SK-N-SH (cell line): ENCODE data around the gene JOSD1. TPM values are rescaled to one million over a fixed set of nuclear protein-coding genes. Genes with fewer than 3 reads are reported as not detected.

Experiments used
- CTCF ChIA-PET: fragments of 300-600, 350-600 bp; formaldehyde crosslinking; extraction: SDS; loops from one replicate; lab custom pipeline; 2021; lab: Yijun Ruan, JAX
- POLR2A ChIA-PET: fragments of 350-600 bp; sonication (Branson Sonifier 250); formaldehyde crosslinking; extraction: SDS; loops from one replicate; lab custom pipeline; 2020; ENCODE audit warnings: antibody characterized with exemption, inconsistent platforms; lab: Yijun Ruan, JAX
- DNase-seq: peaks from one replicate; pipeline ENCODE4 v3.0.0; 2012
- H2AFZ ChIP-seq: fragments of 200-600 bp; sonication (generic); 2 replicates; pipeline ENCODE4 v1.8.1; 2016; ENCODE audit warnings: antibody characterized with exemption, mild to moderate bottlenecking, low read depth
- H3F3A ChIP-seq: fragments of 200-600 bp; sonication (generic); replicated peaks from 2 replicates; pipeline ENCODE3; 2016; ENCODE audit warnings: antibody characterized with exemption, mild to moderate bottlenecking; ENCODE audit not compliant: insufficient read depth
- H3K27ac ChIP-seq, 2 experiments: fragments of 200-500 bp in 1 of 2; fragments of 200-600 bp in 1 of 2; sonication (Bioruptor generic) in 1 of 2; sonication (generic), shearing (Covaris generic) in 1 of 2; 2 replicates each; pipeline versions ENCODE4 v1.5.1 to v1.6.1; 2014 to 2016; ENCODE audit warnings: low read depth in 2 of 2, inconsistent platforms in 1 of 2, low read length in 1 of 2, mild to moderate bottlenecking in 1 of 2, mixed read lengths in 1 of 2
- H3K27me3 ChIP-seq: fragments of 200-600 bp; sonication (generic), shearing (Covaris generic); 2 replicates; pipeline ENCODE4 v1.6.1; 2016; ENCODE audit warnings: mixed run types; ENCODE audit not compliant: insufficient read depth
- H3K36me3 ChIP-seq, 2 experiments: fragments of 200-500 bp in 1 of 2; fragments of 200-600 bp in 1 of 2; sonication (Bioruptor generic) in 1 of 2; sonication (generic) in 1 of 2; replicated peaks in 1 of 2; 2 replicates each; pipeline versions ENCODE3 to v1.5.1; 2014 to 2016; ENCODE audit warnings: low read length in 1 of 2, mild to moderate bottlenecking in 1 of 2; ENCODE audit not compliant: insufficient read depth in 2 of 2, control insufficient read depth in 1 of 2
- H3K4me1 ChIP-seq, 2 experiments: fragments of 200-500 bp in 1 of 2; fragments of 200-600 bp in 1 of 2; sonication (Bioruptor generic) in 1 of 2; sonication (generic), shearing (Covaris generic) in 1 of 2; 2 replicates each; pipeline versions ENCODE4 v1.5.1 to v1.6.1; 2014 to 2016; ENCODE audit warnings: low read depth in 1 of 2, low read length in 1 of 2, mixed run types in 1 of 2; ENCODE audit not compliant: insufficient read depth in 2 of 2, control insufficient read depth in 1 of 2
- H3K4me2 ChIP-seq: fragments of 200-600 bp; sonication (generic), shearing (Covaris generic); 2 replicates; pipeline ENCODE4 v1.6.1; 2017; ENCODE audit warnings: mixed run types
- H3K4me3 ChIP-seq, 2 experiments: fragments of 200-500 bp in 1 of 2; fragments of 200-600 bp in 1 of 2; sonication (Bioruptor generic) in 1 of 2; sonication (generic), shearing (Covaris generic) in 1 of 2; 2 replicates each; pipeline versions ENCODE4 v1.5.1 to v1.8.1; 2014 to 2016; ENCODE audit warnings: low read depth in 2 of 2, inconsistent platforms in 1 of 2, low read length in 1 of 2, mild to moderate bottlenecking in 1 of 2, mixed read lengths in 1 of 2, moderate library complexity in 1 of 2
- H3K79me2 ChIP-seq: fragments of 200-600 bp; sonication (generic); 2 replicates; pipeline ENCODE4 v1.8.1; 2017; ENCODE audit warnings: mild to moderate bottlenecking; ENCODE audit not compliant: insufficient read depth
- H3K9ac ChIP-seq: fragments of 200-600 bp; sonication (generic); 2 replicates; pipeline ENCODE4 v1.6.1; 2017; ENCODE audit warnings: mixed run types
- H3K9me2 ChIP-seq: fragments of 200-600 bp; sonication (generic); 2 replicates; pipeline ENCODE4 v1.6.1; 2017; ENCODE audit warnings: mixed run types
- H3K9me3 ChIP-seq: fragments of 200-600 bp; sonication (generic); 2 replicates; pipeline ENCODE4 v1.6.1; 2017; ENCODE audit warnings: mixed run types, mild to moderate bottlenecking, moderate library complexity
- H4K20me1 ChIP-seq: fragments of 200-600 bp; sonication (generic); 2 replicates; pipeline ENCODE4 v1.6.1; 2017; ENCODE audit warnings: mild to moderate bottlenecking, mixed run types; ENCODE audit not compliant: insufficient read depth
- CTCF ChIP-seq: fragments of 200-600 bp; sonication (generic); IDR thresholded peaks from 2 replicates; pipeline ENCODE4 v1.6.1; 2017; ENCODE audit warnings: antibody characterized with exemption, mild to moderate bottlenecking, moderate library complexity
- EP300 ChIP-seq, 2 experiments: IDR thresholded peaks; 2 replicates each; pipeline versions ENCODE4 v1.4.0 to v1.6.1; 2012; ENCODE audit warnings: borderline replicate concordance in 1 of 2, low read depth in 1 of 2, low read length in 1 of 2
- EZH2phosphoT487 ChIP-seq: fragments of 200-600 bp; sonication (generic); IDR thresholded peaks from 2 replicates; pipeline ENCODE4 v1.6.1; 2017; ENCODE audit warnings: low read depth, mixed run types, mild to moderate bottlenecking, antibody characterized with exemption, moderate library complexity, borderline replicate concordance
- NRF1 ChIP-seq: IDR thresholded peaks from 2 replicates; pipeline ENCODE4 v1.6.1; 2012; ENCODE audit warnings: low read depth, mild to moderate bottlenecking, low read length
- SIN3A ChIP-seq: IDR thresholded peaks from 2 replicates; pipeline ENCODE4 v1.6.1; 2012; ENCODE audit warnings: low read depth, mild to moderate bottlenecking, low read length, moderate library complexity, borderline replicate concordance
- USF1 ChIP-seq: IDR thresholded peaks from 2 replicates; pipeline ENCODE4 v1.4.0; 2012; ENCODE audit warnings: low read depth, borderline replicate concordance
- YY1 ChIP-seq: IDR thresholded peaks from 2 replicates; pipeline ENCODE4 v1.4.0; 2012; ENCODE audit warnings: low read depth, mild to moderate bottlenecking
- WGBS: methylation state at CpG from one replicate; pipeline ENCODE4 v1.1.6; 2017; ENCODE audit warnings: low lambda C conversion rate; 5-methylcytosine and 5-hydroxymethylcytosine counted together
- polyA plus RNA-seq, 3 experiments: library from polyadenylated mRNA; depleted of rRNA; stranded (reverse); fragments of >200 nt; gene quantifications; 2 replicates each; pipeline ENCODE4 v1.2.3, GENCODE V29; 2012

Gene JOSD1
- polyA plus RNA-seq, 1 of the 3 experiments (the other 2 are of a cell fraction): 17.8 TPM

GRCh38 chr22:38740754-38741153 lies 40.0 kb upstream of the JOSD1 start (continued):
- no peak for TF ChIP-seq USF1
- no peak for TF ChIP-seq NRF1

GRCh38 chr22:38740116-38740723 lies 39.5 kb upstream of the JOSD1 start:
- peaks cover 0 to 9% of the 10 kb centered on the region in 2 experiments for H3K36me3 ChIP-seq
- no peaks in the 10 kb centered on the region for H3K4me1 ChIP-seq
- H3K27me3 ChIP-seq: no peaks in the 10 kb centered on the region
- TF ChIP-seq USF1: no peak
- TF ChIP-seq EZH2phosphoT487: no peak
- TF ChIP-seq NRF1: no peak
- H3K4me3 ChIP-seq: no peak overlapping the region
- H3F3A ChIP-seq: no peaks in the 10 kb centered on the region
- WGBS: 93% methylated on average over 2 of the region's 15 CpGs
- H3K27ac ChIP-seq: no peak overlapping the region
- H3K9me2 ChIP-seq: no peaks in the 10 kb centered on the region
- CTCF ChIA-PET: interaction anchor here (1.0 to 2.3 kb wide), 2 partner anchors 15 to 26 kb away, joined by 4 to 8 read pairs; no protein-coding TSS in a partner anchor
- H3K79me2 ChIP-seq: no peaks in the 10 kb centered on the region
- no peak for DNase-seq
- H3K4me2 ChIP-seq: no peak overlapping the region
- no peaks in the 10 kb centered on the region for H4K20me1 ChIP-seq
- POLR2A ChIA-PET: no interaction called here
- H3K9me3 ChIP-seq: no peaks in the 10 kb centered on the region
- no peak overlapping the region for H2AFZ ChIP-seq
- H3K9ac ChIP-seq: no peak overlapping the region

- no peak for DNase-seq
- no peaks in the 10 kb centered on the region for H3K27me3 ChIP-seq
- ChIA-PET POLR2A (no interaction called here), CTCF (interaction anchor here (2.3 kb wide), 1 partner anchor 14 kb away, joined by 8 read pairs; no protein-coding TSS in a partner anchor)
- peaks cover 0 to 5% of the 10 kb centered on the region in 2 experiments for H3K36me3 ChIP-seq
- no peak overlapping the region for H3K27ac ChIP-seq
- no peaks in the 10 kb centered on the region for H3K9me2 ChIP-seq
- H3K4me3 ChIP-seq: no peak overlapping the region
- no peaks in the 10 kb centered on the region for H4K20me1 ChIP-seq
- WGBS: 88% methylated on average over 9 of the region's 20 CpGs
- H3K9ac ChIP-seq: no peak overlapping the region
- no peak overlapping the region for H3K4me2 ChIP-seq
- H3K9me3 ChIP-seq: no peaks in the 10 kb centered on the region
- H3K79me2 ChIP-seq: no peaks in the 10 kb centered on the region
- H3F3A ChIP-seq: no peaks in the 10 kb centered on the region
- no peak overlapping the region for H2AFZ ChIP-seq
- no peaks in the 10 kb centered on the region for H3K4me1 ChIP-seq
- TF ChIP-seq EP300 (IDR thresholded peaks at IDR 0.05; ENCODE audit: borderline replicate concordance in 1 of 2, low read depth in 1 of 2, low read length in 1 of 2): no peak
- TF ChIP-seq CTCF: no peak
- TF ChIP-seq YY1: no peak
- no peak for TF ChIP-seq SIN3A
Observed at GRCh38 chr22:38739300-38740055, 38.7 kb upstream of the JOSD1 start.
